AG10803 (cell line): ENCODE data around the gene RASSF5.
A peak's percentile ranks its signal among the peaks of the same experiment; 100 is the strongest.

ENCODE experiments used
- DNase-seq: peaks from one replicate; pipeline ENCODE4 v3.0.0; 2010; ENCODE audit warnings: low read depth
- H3K4me3 ChIP-seq: 2 replicates; pipeline ENCODE4 v1.5.1; 2011; ENCODE audit warnings: mild to moderate bottlenecking, low read length, control low read depth
- CTCF ChIP-seq: conservative IDR thresholded peaks from 2 replicates; pipeline ENCODE4 v1.5.1; 2011; ENCODE audit warnings: mild to moderate bottlenecking, low read length, control low read depth, inconsistent platforms

The RASSF5 gene

GRCh38 chr1:206509612-206510257 is 2.4 kb downstream of the RASSF5 start:
- H3K4me3 ChIP-seq: no peak overlapping the region
- no peak for DNase-seq
- no peak for TF ChIP-seq CTCF

GRCh38 chr1:206510371-206510770 is 3.0 kb downstream of the RASSF5 start:
- TF ChIP-seq CTCF: no peak
- DNase-seq: no peak
- no peak overlapping the region for H3K4me3 ChIP-seq

- no peak for DNase-seq
- no peak overlapping the region for H3K4me3 ChIP-seq
- no peak for TF ChIP-seq CTCF
These were observed 4.2 kb downstream of the RASSF5 start for GRCh38 chr1:206511362-206512057.

- no peak for DNase-seq
- no peak for TF ChIP-seq CTCF
- H3K4me3 ChIP-seq: no peak overlapping the region
These were observed 4.9 kb downstream of the RASSF5 start for GRCh38 chr1:206512058-206512850.

- TF ChIP-seq CTCF: no peak
- DNase-seq: no peak
- H3K4me3 ChIP-seq: no peak overlapping the region
These were observed 5.5 kb downstream of the RASSF5 start for GRCh38 chr1:206512851-206513180.

GRCh38 chr1:206513312-206514111 is 6.2 kb downstream of the RASSF5 start:
- no peak overlapping the region for H3K4me3 ChIP-seq
- TF ChIP-seq CTCF: no peak
- peak; percentile 88 for DNase-seq
